ENCODE results near the gene DHX32.

Gene DHX32

DNA sequence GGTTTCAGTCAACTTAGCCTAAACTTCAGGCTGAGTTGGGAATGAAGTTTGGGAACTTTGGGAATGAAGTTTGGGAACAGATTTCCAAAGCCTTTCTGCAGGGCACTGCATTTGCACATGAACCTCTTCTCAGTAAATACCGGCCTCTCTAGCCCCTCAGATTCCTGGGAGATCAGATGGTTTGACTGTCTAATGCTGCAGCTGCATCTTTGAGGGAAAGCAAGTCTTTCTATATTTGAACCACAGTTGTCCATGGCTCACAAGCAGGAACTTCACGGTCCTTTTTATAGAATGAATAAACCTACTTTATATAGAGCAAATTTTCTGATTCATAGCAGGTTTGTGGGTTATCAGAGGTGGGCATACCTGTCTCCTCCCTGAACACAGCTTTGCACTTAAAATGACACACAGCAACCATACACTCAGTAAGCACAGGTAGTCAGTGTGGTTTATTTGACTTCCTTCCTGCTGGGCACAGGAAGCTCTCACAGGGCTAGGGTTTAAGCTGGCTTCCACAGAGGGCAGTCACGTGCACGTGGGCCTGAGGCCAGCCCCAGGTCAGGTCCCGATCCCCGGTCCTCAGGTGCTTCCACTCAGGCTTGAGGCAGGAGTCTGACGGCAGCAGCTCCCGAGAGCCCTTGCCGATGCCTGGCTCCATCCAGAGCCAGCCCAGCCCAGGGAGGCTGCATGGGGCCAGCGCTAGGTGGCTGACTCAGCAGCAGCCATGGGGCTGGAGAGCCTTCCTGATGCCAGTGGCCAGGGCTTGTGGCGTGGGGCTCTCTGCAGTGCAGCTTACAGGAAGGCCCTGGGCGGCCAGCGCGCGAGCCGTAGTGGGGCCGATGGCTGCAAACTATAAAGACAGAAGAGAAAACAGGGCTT, 92.7 kb downstream of the DHX32 start:
- FAIRE-seq, result no peak
- no peak for DNase-seq (ENCODE audit: insufficient read length, low spot score)
- no peak for TF ChIP-seq POLR2A (IDR thresholded peaks at IDR 0.05; ENCODE audit: low read depth, low read length)

All from H54 (cell line).